CD4-positive, alpha-beta T cell treated with Interleukin-4 for 1 hour (primary cell): ENCODE results near the gene MAS1L.

Experiments used
- DNase-seq, 2 donors: peaks; one replicate each; pipeline ENCODE4 v3.0.0-alpha.2; 2020 to 2022

Gene MAS1L

DNA sequence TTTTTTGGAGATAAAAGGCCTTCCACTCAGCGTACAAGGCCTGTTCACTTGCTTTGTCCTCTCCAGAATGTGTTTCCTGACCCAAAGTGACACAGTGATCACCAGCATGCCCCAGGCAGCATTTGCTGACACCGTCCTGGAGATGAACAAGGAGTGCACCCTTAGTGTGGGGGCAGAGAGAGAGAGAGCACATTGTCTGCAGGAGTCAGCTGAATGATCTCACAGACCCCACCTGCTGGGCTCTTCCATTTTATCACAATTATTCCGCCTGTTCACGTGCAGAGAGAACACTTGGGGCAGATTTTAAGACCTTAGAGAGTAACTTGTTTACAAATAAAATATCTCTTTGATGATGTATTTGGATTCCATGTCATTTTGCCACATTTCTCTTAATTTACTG, 22.4 kb upstream of the MAS1L start:
- DNase-seq: no peak

- DNase-seq: no peak
Measured at GRCh38 chr6:29509711-29510110, 22.0 kb upstream of the MAS1L start.

DNA sequence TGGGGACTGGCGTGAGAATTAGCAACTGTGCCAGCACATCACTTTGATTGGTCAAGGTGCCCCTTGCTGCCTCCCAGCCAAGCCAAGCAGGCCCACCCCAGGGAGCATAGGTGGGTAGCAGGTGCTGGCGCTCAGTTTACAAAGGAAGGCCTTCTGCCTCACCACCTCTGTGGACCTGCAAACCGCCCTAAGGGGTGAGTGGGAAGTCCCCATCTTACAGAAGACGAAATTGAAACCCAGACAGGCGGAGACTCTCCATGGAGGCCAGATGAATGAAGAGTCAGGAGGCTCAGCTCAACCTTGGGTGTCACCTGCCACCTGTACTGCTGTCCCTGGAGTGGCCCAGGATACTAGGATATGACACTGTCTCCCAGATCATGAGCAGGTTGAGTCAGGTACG, 21.5 kb upstream of the MAS1L start:
- no peak for DNase-seq

DNA sequence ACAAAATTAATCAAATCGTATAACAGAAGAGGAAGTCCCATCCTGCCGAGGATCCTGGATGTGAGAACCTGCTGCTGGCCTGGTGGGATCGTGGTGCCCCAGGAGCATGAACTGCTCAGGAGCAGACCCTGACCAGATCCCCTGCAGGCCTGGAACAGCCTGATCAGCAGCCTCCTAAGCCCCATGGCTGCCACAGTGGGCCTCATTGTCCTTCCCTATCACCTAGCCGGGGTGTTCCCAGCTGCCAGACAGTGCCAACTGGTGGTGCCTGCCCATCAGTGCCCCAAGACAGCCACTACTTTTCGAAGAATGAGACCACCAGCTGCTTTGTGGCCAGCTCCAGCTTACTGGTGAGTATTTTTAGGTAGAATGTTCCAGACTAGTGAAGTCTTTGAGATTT, 19.6 kb upstream of the MAS1L start:
- DNase-seq: no peak

GRCh38 chr6:29506446-29507067, 18.8 kb upstream of the MAS1L start:
- no peak for DNase-seq

DNA sequence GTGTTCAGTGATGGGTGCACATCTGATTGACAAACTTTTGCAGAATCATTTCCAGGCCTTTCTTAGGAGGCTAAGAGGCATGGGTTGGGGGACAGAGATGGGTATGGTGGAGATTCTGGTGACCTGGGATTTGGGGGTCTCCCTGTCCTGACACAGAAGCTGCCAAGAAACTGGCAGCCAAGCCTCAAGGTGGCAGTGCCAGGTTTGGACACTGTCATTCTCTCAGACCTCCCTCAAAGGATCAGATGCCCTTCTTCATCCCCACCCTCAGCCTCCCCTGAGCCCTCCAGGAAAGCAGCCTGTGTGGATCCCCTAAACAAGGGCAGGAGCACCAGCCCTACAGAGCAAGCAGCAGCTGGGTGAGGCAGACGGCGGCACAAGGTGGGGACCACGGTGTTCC, 18.1 kb upstream of the MAS1L start:
- DNase-seq: no peak

DNA sequence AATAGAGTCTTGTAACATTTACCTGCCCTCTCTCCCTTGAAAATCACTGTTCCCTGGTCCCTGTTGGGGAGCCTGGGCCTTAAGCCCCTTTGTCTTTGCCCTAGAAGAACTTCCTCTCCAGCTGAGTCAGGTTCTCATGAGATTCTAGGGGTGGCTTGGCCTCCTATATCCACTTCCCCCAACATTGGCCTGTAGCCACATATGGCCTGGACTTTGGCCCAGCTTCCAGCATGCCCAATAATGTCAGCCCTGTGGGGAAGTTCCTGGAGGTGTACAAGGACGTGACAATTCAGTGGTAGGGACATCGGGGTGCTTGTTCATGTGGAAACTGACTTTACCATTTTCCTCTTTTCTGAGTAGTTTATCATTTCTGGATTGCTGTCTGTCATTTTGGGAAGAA, 17.2 kb upstream of the MAS1L start:
- DNase-seq: no peak

DNA sequence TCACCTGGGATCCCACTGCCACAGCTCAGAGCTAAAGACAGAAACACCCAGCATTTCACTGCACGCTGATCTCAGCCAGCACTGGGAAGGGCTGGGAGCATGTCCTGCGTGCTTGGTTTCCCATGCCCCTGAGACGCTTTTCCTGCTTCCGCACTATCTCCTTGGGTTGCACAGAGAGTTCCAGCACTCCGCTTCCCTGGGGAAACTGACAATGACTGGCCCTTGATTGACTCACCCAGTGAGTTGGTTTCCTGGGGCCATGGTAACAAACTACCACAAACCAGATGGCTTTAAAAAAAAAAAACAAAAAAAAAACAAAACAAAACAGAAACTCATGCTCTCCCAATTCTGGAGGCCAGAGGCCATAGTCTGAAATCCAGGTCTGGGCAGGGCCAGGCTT, 14.8 kb upstream of the MAS1L start:
- DNase-seq: no peak

GRCh38 chr6:29502181-29502580, 14.4 kb upstream of the MAS1L start:
- DNase-seq: no peak

DNA sequence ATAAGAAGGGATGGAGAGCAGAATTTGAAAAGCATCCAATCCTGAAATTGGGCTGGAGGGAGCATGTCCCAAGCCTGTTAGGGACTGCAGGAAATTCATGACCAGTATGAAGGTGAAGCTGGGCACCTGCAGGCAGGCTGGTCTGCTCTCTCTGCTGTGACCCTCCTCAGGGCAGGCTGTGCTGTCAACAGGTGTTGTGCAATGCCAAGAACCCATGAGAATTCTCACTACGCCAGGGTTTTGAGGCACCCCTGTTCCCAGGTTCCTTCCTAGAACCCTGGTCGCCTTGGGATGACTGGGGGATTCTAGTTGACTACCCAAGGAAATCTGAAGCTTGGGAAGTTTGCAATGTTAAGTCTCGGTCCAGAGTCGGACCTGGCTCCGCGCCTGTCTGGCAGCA, 13.3 kb upstream of the MAS1L start:
- DNase-seq: no peak

- DNase-seq: no peak
Measured at GRCh38 chr6:29500594-29500993, 12.8 kb upstream of the MAS1L start.

DNA sequence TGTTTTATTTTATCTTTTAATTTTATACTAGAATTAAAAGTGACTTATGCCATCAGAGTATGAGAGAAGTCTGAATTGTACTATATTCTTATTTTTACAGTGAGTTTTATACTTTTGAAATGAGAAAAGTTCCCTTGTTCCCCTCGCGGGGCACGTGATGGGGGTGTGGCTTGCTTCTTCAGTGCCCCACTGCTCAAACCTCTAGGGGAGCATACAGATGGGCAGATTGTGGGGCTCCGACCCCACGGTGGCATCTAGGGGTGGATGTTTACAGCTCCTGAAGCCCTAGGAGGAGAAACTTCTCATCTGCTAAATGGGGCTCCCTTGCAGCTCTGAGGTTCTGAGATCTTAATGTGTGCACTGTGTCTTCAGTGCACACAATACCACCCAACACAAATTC, 11.9 kb upstream of the MAS1L start:
- DNase-seq: no peak

DNA sequence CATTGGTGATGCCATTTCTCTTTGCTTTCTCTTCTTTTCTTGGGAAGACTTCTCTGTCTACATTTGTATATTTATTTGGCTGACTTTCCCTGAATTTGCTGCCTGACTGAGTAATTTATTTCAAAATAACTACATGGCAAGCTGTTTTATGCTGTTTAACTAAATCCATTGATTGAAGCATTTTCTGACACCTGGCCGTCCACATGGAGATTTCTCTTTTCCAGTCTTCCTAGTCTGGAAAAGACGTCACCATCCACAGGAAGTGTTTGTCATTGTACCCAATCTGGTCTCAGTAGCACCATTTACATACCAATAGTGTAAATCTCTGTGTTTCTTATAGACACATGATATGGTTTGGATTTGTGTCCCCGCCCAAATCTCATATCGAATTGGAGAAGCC, 9.2 kb upstream of the MAS1L start:
- DNase-seq: no peak

- DNase-seq: no peak
Measured at GRCh38 chr6:29495571-29495970, 7.8 kb upstream of the MAS1L start.

GRCh38 chr6:29494131-29494530, 6.4 kb upstream of the MAS1L start:
- no peak for DNase-seq

DNA sequence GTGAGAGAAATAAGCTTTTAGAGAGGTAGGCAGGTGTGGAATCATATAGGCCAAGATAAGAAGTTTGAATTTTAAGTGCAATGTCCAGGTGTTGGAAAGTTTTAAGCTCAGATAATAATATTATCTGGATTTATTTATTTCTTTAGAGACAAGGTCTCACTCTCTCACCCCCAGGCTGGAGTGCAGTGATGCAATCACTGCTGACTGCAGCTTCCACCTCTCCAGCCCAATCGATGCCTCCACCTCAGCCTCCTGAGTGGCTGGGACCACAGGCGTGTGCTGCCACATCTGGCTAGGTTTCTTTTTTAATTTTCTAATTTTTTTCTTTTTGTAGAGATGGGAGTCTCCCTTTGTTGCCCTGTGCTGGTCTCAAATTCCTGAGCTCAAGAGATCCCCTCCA, 5.5 kb upstream of the MAS1L start:
- DNase-seq: no peak

GRCh38 chr6:29491574-29491973, 3.8 kb upstream of the MAS1L start:
- no peak for DNase-seq

DNA sequence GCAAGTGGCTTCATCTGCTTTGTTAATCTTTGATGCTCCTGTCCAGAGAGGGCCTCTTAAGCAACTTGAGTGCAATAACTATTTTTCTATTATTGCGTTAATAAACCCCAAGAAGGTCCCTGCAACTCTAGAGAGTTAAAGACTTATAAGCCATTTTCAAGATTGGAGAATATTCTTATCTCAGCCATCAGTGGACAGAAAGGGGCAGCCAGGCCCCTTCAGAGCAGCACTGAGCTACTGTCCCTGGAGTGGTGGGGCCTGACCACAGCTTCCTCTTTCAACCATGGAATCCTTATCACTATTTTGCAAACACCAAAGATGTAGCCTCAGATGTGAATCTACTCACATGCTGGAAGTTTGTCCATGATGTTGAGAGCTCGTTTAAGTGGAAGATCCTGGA, 2.8 kb upstream of the MAS1L start:
- no peak for DNase-seq

DNA sequence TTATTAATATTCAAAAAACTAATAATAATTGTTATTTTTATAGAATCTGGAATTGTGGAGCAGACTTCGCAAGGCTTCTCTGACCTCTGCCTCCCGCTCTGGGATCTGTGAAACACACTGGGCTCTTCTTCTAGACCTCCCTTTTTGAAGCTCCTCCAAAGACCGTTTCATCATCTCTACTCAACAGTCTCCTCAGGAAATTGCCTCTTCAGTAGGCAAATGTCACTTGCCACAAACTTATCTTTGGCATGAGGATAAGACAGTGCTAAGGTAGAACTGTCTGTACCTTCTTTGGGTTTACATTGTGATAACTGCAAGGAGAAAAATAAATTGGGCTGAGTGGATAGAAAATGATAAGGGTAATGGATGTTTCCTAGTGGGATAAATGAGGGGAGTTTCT, 2.3 kb upstream of the MAS1L start:
- no peak for DNase-seq

DNA sequence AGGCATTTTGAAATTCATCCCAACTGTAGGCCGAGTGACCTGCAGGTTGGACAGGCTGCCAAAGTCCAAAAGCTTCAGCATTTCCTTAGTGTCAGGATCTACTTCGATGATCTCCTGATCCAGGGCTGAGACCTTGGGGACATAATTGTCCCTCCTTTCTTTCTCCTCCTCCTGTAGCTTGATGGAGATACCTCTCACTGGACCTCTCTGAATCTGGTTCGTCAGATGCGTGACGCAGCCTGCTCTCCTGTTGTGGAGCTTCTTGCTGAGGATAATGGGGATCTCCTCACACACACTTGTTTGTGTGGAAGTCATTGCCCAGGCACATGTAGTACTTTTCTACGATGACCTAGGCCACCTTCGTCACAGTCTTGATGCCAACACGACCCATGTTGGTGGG, 1.5 kb upstream of the MAS1L start:
- no peak for DNase-seq

- DNase-seq: no peak
Measured at GRCh38 chr6:29488874-29489273, 1.1 kb upstream of the MAS1L start.

DNA sequence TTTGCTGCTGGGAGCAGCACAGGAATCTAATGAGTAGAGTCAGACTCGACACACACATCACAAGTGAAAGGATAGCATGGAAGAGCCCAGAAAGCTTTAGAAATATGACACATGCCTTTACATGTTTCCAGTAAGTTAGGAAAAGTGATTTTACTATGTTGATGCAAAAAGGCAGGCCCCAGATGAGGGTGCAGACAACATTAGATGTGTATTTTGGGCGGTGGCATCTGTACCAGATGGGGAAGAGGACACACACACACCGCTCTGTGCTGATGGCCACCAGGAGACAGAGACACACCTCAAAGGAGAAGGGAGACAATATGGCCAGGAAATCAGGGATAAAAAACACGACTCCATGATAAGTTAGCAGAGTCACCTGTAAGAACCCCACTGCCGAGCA, 625 bp downstream of the MAS1L start:
- DNase-seq: no peak

GRCh38 chr6:29486577-29486976, 1.2 kb downstream of the MAS1L start:
- no peak for DNase-seq

- DNase-seq: no peak
Measured at GRCh38 chr6:29483735-29484134, 4.0 kb downstream of the MAS1L start.

- DNase-seq: no peak
Measured at GRCh38 chr6:29483186-29483585, 4.6 kb downstream of the MAS1L start.

DNA sequence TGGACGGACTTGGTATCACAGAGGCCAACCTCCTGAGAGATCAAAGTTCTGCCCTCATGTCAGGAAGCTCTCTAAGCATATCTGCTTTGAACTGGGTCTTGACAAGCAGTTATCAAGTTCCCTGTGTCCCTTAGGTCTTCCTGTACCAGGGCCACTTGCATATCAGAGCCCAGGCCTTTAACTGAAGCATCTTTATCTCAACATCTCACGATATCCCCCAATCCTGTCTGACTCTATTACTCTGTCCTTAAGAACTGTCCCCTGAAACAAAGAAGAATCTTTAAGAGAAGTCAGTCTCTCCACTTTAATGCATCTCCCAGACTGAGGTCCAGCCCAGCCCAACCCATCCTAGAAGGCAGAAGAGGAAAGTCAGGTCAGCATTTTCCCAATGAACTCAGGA, 8.2 kb downstream of the MAS1L start:
- DNase-seq: no peak
